DND-41 (cell line): ENCODE measurements around the gene TJP2.

Experiments
- CTCF ChIP-seq: IDR thresholded peaks from 2 replicates; pipeline ENCODE4 v1.5.1; 2012; ENCODE audit warnings: borderline replicate concordance, low read length, moderate library complexity, mild to moderate bottlenecking; ENCODE audit not compliant: poor library complexity, severe bottlenecking; ENCODE audit errors: extremely low read depth
- EZH2 ChIP-seq: IDR thresholded peaks from 3 replicates; pipeline ENCODE4 v1.6.1; 2012; ENCODE audit warnings: borderline replicate concordance, low read depth, mild to moderate bottlenecking, moderate library complexity, low read length, inconsistent platforms; ENCODE audit not compliant: severe bottlenecking

- no peak for TF ChIP-seq CTCF
- TF ChIP-seq EZH2, result no peak
These were observed 15.6 kb upstream of the TJP2 start for GRCh38 chr9:69158471-69158870.
